HepG2 (cell line): Measurements from ENCODE around the gene FAM174B. TPM values are rescaled to one million over a fixed set of nuclear protein-coding genes. Genes with fewer than 3 reads are reported as not detected.

Source experiments
- ATAC-seq: fragments of 200-7000 bp; cut with Tn5 transposase; 3 replicates; pipeline ENCODE4 v1.9.1; 2020; ENCODE audit warnings: mild to moderate bottlenecking, moderate library complexity
- BruUV-seq: library from RNA; stranded (reverse); fragments of 400-500 nt; replicated peaks from 2 replicates; lab custom pipeline; 2021; lab: Mats Ljungman, UMichigan
- CTCF ChIA-PET: fragments of 300-600 bp; formaldehyde crosslinking; extraction: SDS; loops from one replicate; lab custom pipeline; 2021; ENCODE audit warnings: low total read pairs, inconsistent platforms, low intra/inter-chr PET ratio; lab: Yijun Ruan, JAX
- POLR2A ChIA-PET: fragments of 350-600 bp; sonication (Branson Sonifier 250); formaldehyde crosslinking; loops from one replicate; lab custom pipeline; 2020; ENCODE audit warnings: antibody characterized with exemption, inconsistent platforms; lab: Yijun Ruan, JAX
- DNase-seq: peaks from one replicate; pipeline ENCODE4 v3.0.0-alpha.2; 2015; ENCODE audit warnings: low spot score
- FAIRE-seq: peaks from 3 replicates; lab custom pipeline; 2011; peaks lifted over from hg19 to GRCh38; lab: Jason Lieb, UNC
- H2AFZ ChIP-seq: one replicate; pipeline ENCODE4 v1.6.1; 2011; ENCODE audit warnings: low read length, inconsistent platforms
- H3K27ac ChIP-seq: fragments of 300-600 bp; 3 replicates; pipeline ENCODE4 v1.8.0; 2011; ENCODE audit warnings: mixed run types, mild to moderate bottlenecking, mixed read lengths, low read length, inconsistent platforms; ENCODE audit not compliant: insufficient read depth; ENCODE audit errors: extremely low read length
- H3K27me3 ChIP-seq, 2 experiments: fragments of 200-600 bp in 1 of 2; 2 replicates in 1 of 2; 3 replicates in 1 of 2; pipeline versions ENCODE4 v1.6.0 to v1.8.0; 2011; ENCODE audit warnings: low read length in 2 of 2, mild to moderate bottlenecking in 2 of 2, moderate library complexity in 2 of 2, inconsistent platforms in 1 of 2; ENCODE audit not compliant: insufficient read depth in 2 of 2, control insufficient read depth in 1 of 2
- H3K36me3 ChIP-seq, 2 experiments: fragments of 200-600 bp in 1 of 2; replicated peaks in 1 of 2; 2 replicates in 1 of 2; 3 replicates in 1 of 2; pipeline versions ENCODE4 v1.5.1 to v1.8.0; 2011; ENCODE audit warnings: low read length in 2 of 2, inconsistent platforms in 1 of 2; ENCODE audit not compliant: insufficient read depth in 2 of 2, control insufficient read depth in 1 of 2
- H3K4me1 ChIP-seq: 2 replicates; pipeline ENCODE4 v1.5.1; 2012; ENCODE audit warnings: low read length, inconsistent platforms; ENCODE audit not compliant: insufficient read depth
- H3K4me2 ChIP-seq: 2 replicates; pipeline ENCODE4 v1.6.0; 2011; ENCODE audit warnings: low read depth, low read length, inconsistent platforms
- H3K4me3 ChIP-seq, 3 experiments: fragments of 200-600 bp in 1 of 3; sonication (generic), shearing (Covaris generic) in 1 of 3; replicated peaks in 1 of 3; 2 replicates each; pipeline ENCODE4 v1.5.1; 2011 to 2016; ENCODE audit warnings: low read length in 3 of 3, inconsistent platforms in 2 of 3, low read depth in 2 of 3, mild to moderate bottlenecking in 2 of 3, control low read depth in 1 of 3, mixed read lengths in 1 of 3; ENCODE audit not compliant: insufficient read depth in 1 of 3
- H3K79me2 ChIP-seq: one replicate; pipeline ENCODE4 v1.6.1; 2011; ENCODE audit warnings: low read length, inconsistent platforms; ENCODE audit not compliant: insufficient read depth
- H3K9ac ChIP-seq: 2 replicates; pipeline ENCODE4 v1.6.0; 2011; ENCODE audit warnings: mild to moderate bottlenecking, low read depth, low read length, inconsistent platforms; ENCODE audit not compliant: insufficient read depth
- H3K9me3 ChIP-seq: 2 replicates; pipeline ENCODE4 v1.5.1; 2012; ENCODE audit warnings: mild to moderate bottlenecking, low read length
- H4K20me1 ChIP-seq: 2 replicates; pipeline ENCODE4 v1.6.0; 2011; ENCODE audit warnings: inconsistent platforms, mild to moderate bottlenecking, low read length, moderate library complexity; ENCODE audit not compliant: insufficient read depth
- NFYC ChIP-seq: IDR thresholded peaks from 2 replicates; pipeline ENCODE4 v1.6.1; 2016; ENCODE audit warnings: missing genetic modification reagents, missing compliant biosample characterization
- NR2F1 ChIP-seq, 2 experiments: fragments of 450-650 bp in 1 of 2; formaldehyde crosslinking in 1 of 2; IDR thresholded peaks; 2 replicates each; pipeline versions ENCODE4 v1.5.0 to v1.6.1; 2016 to 2020; ENCODE audit warnings: mild to moderate bottlenecking in 1 of 2, missing compliant biosample characterization in 1 of 2, missing genetic modification reagents in 1 of 2, moderate library complexity in 1 of 2
- ZNF549 ChIP-seq: sonication (generic); formaldehyde crosslinking; IDR thresholded peaks from 2 replicates; pipeline ENCODE4 v1.5.0; 2020; ENCODE audit warnings: missing genetic modification reagents
- WGBS: methylation state at CpG from one replicate; pipeline ENCODE4 v1.1.6; 2017; ENCODE audit warnings: low lambda C conversion rate; 5-methylcytosine and 5-hydroxymethylcytosine counted together
- in situ Hi-C: cut with HindIII; loops from 2 replicates; pipeline ENCODE4 v1.10.0; 2017; ENCODE audit warnings: low pct_unique_long_range_greater_than_20kb; ENCODE audit not compliant: extremely low pct_ligation_motif_present
- intact Hi-C: fragments of 100-400 bp; cut with micrococcal nuclease; formaldehyde crosslinking; loops from one replicate; pipeline ENCODE4 v1.10.0; 2022; ENCODE audit not compliant: unreplicated experiment
- polyA plus RNA-seq, 8 experiments: library from polyadenylated mRNA; depleted of rRNA in 3 of 8; stranded (reverse) in 7 of 8; unstranded in 1 of 8; fragments of >200 nt; fragmentation: Illumina TruSeq in 4 of 8; extraction: Trizol in 4 of 8; gene quantifications; 2 replicates each; pipeline versions ENCODE4 v1.2.1 to v1.2.3, GENCODE V29; 2011 to 2016; ENCODE audit warnings: low read depth in 4 of 8, missing spikeins in 1 of 8, mixed read lengths in 1 of 8; ENCODE audit not compliant: insufficient read depth in 1 of 8
- total RNA-seq, 5 experiments: library from RNA; depleted of rRNA; stranded (reverse); fragments of >200 nt; fragmentation: Illumina TruSeq; extraction: Trizol; gene quantifications; 2 replicates each; pipeline ENCODE4 v1.2.3, GENCODE V29; 2016; ENCODE audit warnings: low read depth in 1 of 5

Gene FAM174B
- total and polyA plus RNA-seq, 2 of the 13 experiments (the other 11 are each of a cell fraction or from before 2014, with no cell fraction given), result 0.90 to 2.1 TPM

DNA sequence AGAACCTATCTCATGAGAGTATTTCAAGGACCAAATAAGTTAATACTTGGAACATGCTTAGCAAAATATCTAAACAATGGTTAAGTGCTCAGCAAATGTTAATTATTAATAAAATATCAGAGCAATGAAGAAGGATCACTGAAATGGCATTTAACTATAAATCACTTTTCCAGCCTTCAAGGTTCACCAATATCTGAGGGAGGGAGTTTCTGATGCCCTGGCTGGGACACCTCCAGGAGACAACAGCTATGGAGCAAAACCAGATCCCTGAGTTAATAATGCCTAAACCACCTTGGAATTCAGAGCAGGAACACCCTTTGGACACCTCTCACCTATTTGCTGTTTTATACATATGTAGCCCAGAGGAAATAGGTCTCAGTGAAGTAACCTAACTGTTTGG is 6.4 kb upstream of the FAM174B start:
- CTCF ChIA-PET, result no interaction called here
- TF ChIP-seq NR2F1 (CRISPR knock-in tag; IDR thresholded peaks at IDR 0.05), result no peak
- intact Hi-C loops, result loop anchor here (10.0 kb wide), 1 partner anchor 47 kb away; no protein-coding TSS in a partner anchor
- in situ Hi-C loops, result no loop called here
- no peak for FAIRE-seq
- BruUV-seq, result no TSS peak
- H3K9me3 ChIP-seq, result no peaks in the 10 kb centered on the region
- H3K79me2 ChIP-seq, result no peaks in the 10 kb centered on the region
- POLR2A ChIA-PET, result no interaction called here
- no peaks in the 10 kb centered on the region; the same call in 1 of the 2 replicates for H4K20me1 ChIP-seq
- no peak overlapping the region for H3K27ac ChIP-seq
- no peak for DNase-seq
- no peak for ATAC-seq
- peaks cover 0 to 27% of the 10 kb centered on the region in 2 experiments; a peak in 3 of 5 replicates for H3K27me3 ChIP-seq
- H3K9ac ChIP-seq, result no peak overlapping the region
- H3K4me2 ChIP-seq, result no peak overlapping the region
- H2AFZ ChIP-seq, result no peak overlapping the region
- no peaks in the 10 kb centered on the region for H3K36me3 ChIP-seq
- peaks cover 5% of the 10 kb centered on the region for H3K4me1 ChIP-seq
- H3K4me3 ChIP-seq, result no peak overlapping the region

DNA sequence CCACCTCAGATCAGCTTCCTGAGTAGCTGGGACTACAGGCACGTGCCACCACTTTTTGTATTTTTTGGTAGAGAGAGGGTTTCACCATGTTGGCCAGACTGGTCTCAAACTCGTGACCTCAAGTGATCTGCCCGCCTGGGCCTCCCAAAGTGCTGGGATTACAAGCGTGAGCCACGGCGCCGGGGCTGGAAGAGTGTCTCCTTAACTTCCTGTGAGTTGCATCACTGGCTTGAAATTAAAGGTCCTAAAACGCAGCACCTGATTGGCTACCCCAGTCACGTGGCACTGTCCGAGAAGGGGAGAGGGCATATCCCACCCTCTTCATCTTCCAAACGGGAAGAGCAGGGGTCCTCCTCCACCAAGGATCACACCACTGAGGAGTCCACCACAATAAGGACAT is 5.5 kb upstream of the FAM174B start:
- no peak overlapping the region for H3K4me3 ChIP-seq
- no TSS peak for BruUV-seq
- 16% methylated on average over 11 of the region's 11 CpGs for WGBS
- H3K36me3 ChIP-seq, result no peaks in the 10 kb centered on the region
- ChIA-PET CTCF (no interaction called here), POLR2A (no interaction called here)
- no peak for DNase-seq
- H3K4me2 ChIP-seq, result no peak overlapping the region
- peaks cover 0 to 27% of the 10 kb centered on the region in 2 experiments; a peak in 3 of 5 replicates for H3K27me3 ChIP-seq
- intact Hi-C loops, result loop anchor here (10.0 kb wide), 1 partner anchor 46 kb away; no protein-coding TSS in a partner anchor
- H3K27ac ChIP-seq, result no peak overlapping the region
- no peak for FAIRE-seq
- no peak for ATAC-seq
- in situ Hi-C loops, result no loop called here
- H3K9me3 ChIP-seq, result no peaks in the 10 kb centered on the region
- no peaks in the 10 kb centered on the region for H3K79me2 ChIP-seq
- H2AFZ ChIP-seq, result no peak overlapping the region
- H4K20me1 ChIP-seq, result no peaks in the 10 kb centered on the region
- H3K4me1 ChIP-seq, result no peaks in the 10 kb centered on the region
- H3K9ac ChIP-seq, result no peak overlapping the region
- peak; percentile 28; the same call in 1 of the 2 replicates for TF ChIP-seq NFYC (CRISPR knock-in tag)
- no peak for TF ChIP-seq ZNF549 (CRISPR knock-in tag)
